Tibial nerve (tissue), 3 donors: Measurements from ENCODE around the gene HIGD2B.
"Not testable (repeated sequence)": the region's sequence is repeated elsewhere in the genome, so short reads cannot be mapped to it uniquely, and the experiment has no call there.

Source experiments
- POLR2A ChIP-seq, 2 donors: fragments of 450-650 bp; IDR thresholded peaks; one replicate each; pipeline ENCODE4 v1.6.1; 2017; ENCODE audit warnings: antibody characterized with exemption in 2 of 2, mild to moderate bottlenecking in 2 of 2, moderate library complexity in 2 of 2
- TF ChIP-seq, protein P1 (sequence below), 5 experiments: fragments of 200-600 bp in 3 of 5; fragments of 450-650 bp in 2 of 5; sonication (generic) in 3 of 5; IDR thresholded peaks; one replicate each; pipeline ENCODE4 v1.5.1; 2016 to 2019; ENCODE audit warnings: antibody characterized with exemption in 5 of 5, mild to moderate bottlenecking in 3 of 5, moderate library complexity in 2 of 5

DNA sequence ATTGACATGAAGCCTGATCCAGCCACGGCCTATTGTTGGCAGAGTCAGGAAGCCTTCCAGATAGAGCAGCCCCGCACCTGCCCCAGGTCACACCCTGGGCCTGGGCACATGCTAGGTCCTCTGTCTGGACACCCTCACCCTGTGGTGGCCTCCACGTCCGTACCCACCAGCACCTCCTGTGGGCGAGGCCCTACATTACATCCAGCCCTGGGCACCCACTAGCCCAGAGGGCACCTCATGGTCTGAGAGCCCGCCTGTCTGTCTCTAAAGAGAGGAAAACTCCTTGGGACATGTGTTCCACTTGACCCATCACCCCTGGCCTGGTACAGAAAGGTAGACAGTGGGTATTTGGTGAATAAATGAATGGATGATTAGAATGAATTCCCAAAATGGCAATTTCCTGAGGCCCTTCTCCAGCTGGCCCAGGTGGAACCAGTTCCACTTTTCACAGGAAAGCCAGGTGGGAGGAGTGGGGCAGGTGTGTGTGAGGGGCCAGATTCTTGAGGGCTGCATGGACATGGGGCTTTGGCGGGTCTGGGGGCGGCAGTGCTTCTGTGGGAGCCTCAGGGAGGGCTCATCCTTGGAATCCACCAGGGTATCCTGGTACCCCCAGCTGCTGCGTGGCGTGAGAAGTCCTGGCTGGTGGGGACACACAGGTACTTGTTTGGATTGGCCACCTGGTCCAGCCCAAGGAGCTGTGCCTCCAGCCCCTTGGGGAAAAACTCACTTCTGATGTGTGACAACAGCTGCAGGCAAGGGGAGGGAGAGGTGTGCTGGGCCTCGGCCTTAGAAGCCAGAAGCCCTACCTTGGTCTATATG lies 57.5 kb downstream of the HIGD2B start:
- TF ChIP-seq, protein P1, sequence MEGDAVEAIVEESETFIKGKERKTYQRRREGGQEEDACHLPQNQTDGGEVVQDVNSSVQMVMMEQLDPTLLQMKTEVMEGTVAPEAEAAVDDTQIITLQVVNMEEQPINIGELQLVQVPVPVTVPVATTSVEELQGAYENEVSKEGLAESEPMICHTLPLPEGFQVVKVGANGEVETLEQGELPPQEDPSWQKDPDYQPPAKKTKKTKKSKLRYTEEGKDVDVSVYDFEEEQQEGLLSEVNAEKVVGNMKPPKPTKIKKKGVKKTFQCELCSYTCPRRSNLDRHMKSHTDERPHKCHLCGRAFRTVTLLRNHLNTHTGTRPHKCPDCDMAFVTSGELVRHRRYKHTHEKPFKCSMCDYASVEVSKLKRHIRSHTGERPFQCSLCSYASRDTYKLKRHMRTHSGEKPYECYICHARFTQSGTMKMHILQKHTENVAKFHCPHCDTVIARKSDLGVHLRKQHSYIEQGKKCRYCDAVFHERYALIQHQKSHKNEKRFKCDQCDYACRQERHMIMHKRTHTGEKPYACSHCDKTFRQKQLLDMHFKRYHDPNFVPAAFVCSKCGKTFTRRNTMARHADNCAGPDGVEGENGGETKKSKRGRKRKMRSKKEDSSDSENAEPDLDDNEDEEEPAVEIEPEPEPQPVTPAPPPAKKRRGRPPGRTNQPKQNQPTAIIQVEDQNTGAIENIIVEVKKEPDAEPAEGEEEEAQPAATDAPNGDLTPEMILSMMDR (IDR thresholded peaks at IDR 0.05) = not testable (repeated sequence)
- not testable (repeated sequence) for TF ChIP-seq POLR2A (IDR thresholded peaks at IDR 0.05)
